H1 (cell line): ENCODE measurements around the gene NR3C2. TPM values are rescaled to one million over a fixed set of nuclear protein-coding genes. Genes with fewer than 3 reads are reported as not detected.

Source experiments
- CTCF ChIA-PET: fragments of 300-600 bp; sonication (Branson Sonifier 250); formaldehyde crosslinking; loops from one replicate; lab custom pipeline; 2021; ENCODE audit not compliant: partially characterized antibody; lab: Charles Lee
- POLR2A ChIA-PET: fragments of 300-600 bp; sonication (Branson Sonifier 250); formaldehyde crosslinking; loops from one replicate; lab custom pipeline; 2021; ENCODE audit warnings: inconsistent platforms; ENCODE audit not compliant: partially characterized antibody; lab: Charles Lee
- DNase-seq, 2 experiments: peaks; one replicate each; pipeline versions ENCODE4 v3.0.0 to v3.0.0-alpha.2; 2010 to 2022; ENCODE audit warnings: low spot score in 2 of 2, low read depth in 1 of 2, mixed read lengths in 1 of 2
- FAIRE-seq: peaks from 2 replicates; lab custom pipeline; 2011; peaks lifted over from hg19 to GRCh38; lab: Jason Lieb, UNC
- H2AFZ ChIP-seq: 2 replicates; pipeline ENCODE4 v1.8.1; 2012; ENCODE audit warnings: low read length, inconsistent platforms
- H2AK5ac ChIP-seq: 2 replicates; pipeline ENCODE4 v1.6.1; 2013; ENCODE audit warnings: low read depth, low read length
- H2BK120ac ChIP-seq: replicated peaks from 2 replicates; pipeline ENCODE3; 2013; ENCODE audit warnings: low read depth, low read length, inconsistent platforms
- H2BK12ac ChIP-seq: 2 replicates; pipeline ENCODE4 v1.6.1; 2013; ENCODE audit warnings: low read depth, low read length
- H2BK15ac ChIP-seq: 2 replicates; pipeline ENCODE4 v1.6.1; 2013; ENCODE audit warnings: low read length
- H2BK20ac ChIP-seq: 2 replicates; pipeline ENCODE4 v1.6.1; 2013; ENCODE audit warnings: low read length
- H2BK5ac ChIP-seq: 2 replicates; pipeline ENCODE4 v1.6.1; 2013; ENCODE audit warnings: low read depth, low read length
- H3K14ac ChIP-seq: 2 replicates; pipeline ENCODE4 v1.6.1; 2013; ENCODE audit warnings: inconsistent platforms; ENCODE audit not compliant: insufficient read length
- H3K18ac ChIP-seq: 2 replicates; pipeline ENCODE4 v1.6.1; 2013; ENCODE audit warnings: low read length; ENCODE audit errors: extremely low read depth
- H3K23ac ChIP-seq: 2 replicates; pipeline ENCODE4 v1.6.1; 2013; ENCODE audit warnings: inconsistent platforms; ENCODE audit not compliant: insufficient read length
- H3K23me2 ChIP-seq: 2 replicates; pipeline ENCODE4 v1.6.1; 2013; ENCODE audit warnings: low read depth, low read length
- H3K27ac ChIP-seq: 2 replicates; pipeline ENCODE4 v1.6.1; 2011; ENCODE audit warnings: low read depth, low read length, inconsistent platforms
- H3K27me3 ChIP-seq, 4 experiments: replicated peaks in 1 of 4; 1 replicate in 1 of 4; 2 replicates in 3 of 4; pipeline versions ENCODE4 v1.6.1 to v1.8.1; 2011 to 2013; ENCODE audit warnings: low read length in 3 of 4, mild to moderate bottlenecking in 3 of 4, inconsistent platforms in 2 of 4, mixed read lengths in 2 of 4, moderate library complexity in 1 of 4; ENCODE audit not compliant: control insufficient read depth in 3 of 4, insufficient read depth in 3 of 4; ENCODE audit errors: extremely low read depth in 1 of 4
- H3K36me3 ChIP-seq, 4 experiments: 2 replicates each; pipeline versions ENCODE4 v1.6.1 to v1.8.1; 2011 to 2013; ENCODE audit warnings: mild to moderate bottlenecking in 4 of 4, low read length in 3 of 4, moderate library complexity in 2 of 4, control low read depth in 1 of 4, inconsistent platforms in 1 of 4; ENCODE audit not compliant: insufficient read depth in 4 of 4, control insufficient read depth in 2 of 4
- H3K4ac ChIP-seq: replicated peaks from 2 replicates; pipeline ENCODE3; 2013; ENCODE audit warnings: low read length, low read depth, mixed read lengths, inconsistent platforms; ENCODE audit not compliant: insufficient read length
- H3K4me1 ChIP-seq, 4 experiments: replicated peaks in 1 of 4; 1 replicate in 1 of 4; 2 replicates in 3 of 4; pipeline versions ENCODE4 v1.6.1 to v1.8.1; 2011 to 2013; ENCODE audit warnings: low read length in 3 of 4, inconsistent platforms in 2 of 4, mixed read lengths in 1 of 4; ENCODE audit not compliant: insufficient read depth in 4 of 4, control insufficient read depth in 3 of 4
- H3K4me2 ChIP-seq, 2 experiments: 2 replicates each; pipeline versions ENCODE4 v1.6.1 to v1.8.1; 2011 to 2013; ENCODE audit warnings: low read depth in 2 of 2, low read length in 2 of 2, control low read depth in 1 of 2, inconsistent platforms in 1 of 2, mild to moderate bottlenecking in 1 of 2; ENCODE audit not compliant: insufficient read depth in 1 of 2
- H3K4me3 ChIP-seq, 4 experiments: fragments of 200-600, 300-600 bp in 1 of 4; sonication (generic), shearing (Covaris generic), sonication (Bioruptor Twin) in 1 of 4; 2 replicates each; pipeline versions ENCODE4 v1.5.1 to v1.8.1; 2011 to 2016; ENCODE audit warnings: low read length in 4 of 4, low read depth in 3 of 4, control low read depth in 2 of 4, inconsistent platforms in 2 of 4, mild to moderate bottlenecking in 2 of 4, mixed read lengths in 1 of 4, moderate library complexity in 1 of 4; ENCODE audit not compliant: insufficient read depth in 2 of 4; ENCODE audit errors: extremely low read depth in 1 of 4
- H3K56ac ChIP-seq: replicated peaks from 2 replicates; pipeline ENCODE3; 2013; ENCODE audit warnings: low read depth, mild to moderate bottlenecking, mixed read lengths, low read length, inconsistent platforms; ENCODE audit not compliant: insufficient read length
- H3K79me1 ChIP-seq: 2 replicates; pipeline ENCODE4 v1.6.1; 2013; ENCODE audit warnings: low read depth, low read length, control low read depth
- H3K79me2 ChIP-seq, 2 experiments: 2 replicates each; pipeline versions ENCODE4 v1.6.1 to v1.8.1; 2012 to 2013; ENCODE audit warnings: low read length in 2 of 2, mild to moderate bottlenecking in 2 of 2, inconsistent platforms in 1 of 2; ENCODE audit not compliant: insufficient read depth in 2 of 2, control insufficient read depth in 1 of 2
- H3K9ac ChIP-seq, 4 experiments: replicated peaks in 1 of 4; 1 replicate in 1 of 4; 2 replicates in 3 of 4; pipeline versions ENCODE4 v1.6.1 to v1.8.1; 2011 to 2013; ENCODE audit warnings: low read depth in 3 of 4, low read length in 3 of 4, control low read depth in 2 of 4, mild to moderate bottlenecking in 2 of 4, moderate library complexity in 2 of 4, inconsistent platforms in 1 of 4; ENCODE audit errors: extremely low read depth in 1 of 4
- H3K9me3 ChIP-seq, 2 experiments: 2 replicates each; pipeline versions ENCODE4 v1.6.1 to v1.8.1; 2012 to 2013; ENCODE audit warnings: mild to moderate bottlenecking in 2 of 2, moderate library complexity in 2 of 2, control low read depth in 1 of 2, inconsistent platforms in 1 of 2, low read depth in 1 of 2, low read length in 1 of 2, mixed read lengths in 1 of 2; ENCODE audit not compliant: insufficient read depth in 2 of 2
- H4K20me1 ChIP-seq, 2 experiments: replicated peaks in 1 of 2; 2 replicates each; pipeline versions ENCODE3 to v1.8.1; 2011 to 2013; ENCODE audit warnings: inconsistent platforms in 2 of 2, low read length in 2 of 2, mild to moderate bottlenecking in 1 of 2; ENCODE audit not compliant: insufficient read depth in 2 of 2, control insufficient read depth in 1 of 2
- H4K5ac ChIP-seq: 2 replicates; pipeline ENCODE4 v1.6.1; 2013; ENCODE audit warnings: low read length, low read depth, mixed read lengths, inconsistent platforms; ENCODE audit not compliant: insufficient read length
- H4K8ac ChIP-seq: 2 replicates; pipeline ENCODE4 v1.8.0; 2013; ENCODE audit warnings: mild to moderate bottlenecking, moderate library complexity, low read length, inconsistent platforms; ENCODE audit not compliant: insufficient read depth; ENCODE audit errors: extremely low read depth
- H4K91ac ChIP-seq: replicated peaks from 2 replicates; pipeline ENCODE3; 2013; ENCODE audit warnings: low read length, mixed read lengths, inconsistent platforms; ENCODE audit not compliant: insufficient read length
- TEAD4 ChIP-seq: IDR thresholded peaks from 2 replicates; pipeline ENCODE4 v1.6.1; 2012; ENCODE audit warnings: low read depth, low read length, inconsistent platforms, mixed read lengths
- WGBS, 2 experiments: shearing (Covaris generic) in 1 of 2; methylation state at CpG; one replicate each; pipeline versions ENCODE4 v1.1.6 to v1.1.7; 2013 to 2015; ENCODE audit warnings: low lambda C conversion rate in 2 of 2, mixed read lengths in 2 of 2, inconsistent platforms in 1 of 2, low coverage in 1 of 2, missing lambda C conversion rate in 1 of 2; ENCODE audit not compliant: insufficient replicate concordance in 2 of 2, insufficient coverage in 1 of 2, insufficient read length in 1 of 2; ENCODE audit errors: extremely low coverage in 1 of 2, missing lambda C conversion rate in 1 of 2; 5-methylcytosine and 5-hydroxymethylcytosine counted together
- polyA plus RNA-seq, 7 experiments: library from polyadenylated mRNA; depleted of rRNA in 3 of 7; stranded (reverse) in 5 of 7; unstranded in 2 of 7; fragments of >200 nt in 5 of 7; fragments of 200-250 nt in 2 of 7; gene quantifications; 1 replicate in 5 of 7; 2 replicates in 1 of 7; 4 replicates in 1 of 7; pipeline versions ENCODE4 v1.2.1 to v1.2.3, GENCODE V29; 2011 to 2013; ENCODE audit warnings: missing spikeins in 2 of 7, mixed read lengths in 2 of 7
- total RNA-seq: library from RNA; stranded (reverse); fragmentation: NEBNext Ultra II Directional; extraction: Animal tissue kit (Norgen Biotek cat#: 25700); gene quantifications from 2 replicates; pipeline ENCODE4 v1.2.1, GENCODE V29; 2021
- TF ChIP-seq, protein P1 (sequence below): IDR thresholded peaks from 2 replicates; pipeline ENCODE4 v1.6.1; 2012; ENCODE audit warnings: inconsistent platforms
- TF ChIP-seq, protein P2 (sequence below): IDR thresholded peaks from 2 replicates; pipeline ENCODE4 v1.6.1; 2011; ENCODE audit warnings: low read length, improper control_type of control experiment

NR3C2 gene
- total and polyA plus RNA-seq, 2 of the 8 experiments (the other 6 are each of a cell fraction or from before 2014, with no cell fraction given): 0.80 to 3.9 TPM

DNA sequence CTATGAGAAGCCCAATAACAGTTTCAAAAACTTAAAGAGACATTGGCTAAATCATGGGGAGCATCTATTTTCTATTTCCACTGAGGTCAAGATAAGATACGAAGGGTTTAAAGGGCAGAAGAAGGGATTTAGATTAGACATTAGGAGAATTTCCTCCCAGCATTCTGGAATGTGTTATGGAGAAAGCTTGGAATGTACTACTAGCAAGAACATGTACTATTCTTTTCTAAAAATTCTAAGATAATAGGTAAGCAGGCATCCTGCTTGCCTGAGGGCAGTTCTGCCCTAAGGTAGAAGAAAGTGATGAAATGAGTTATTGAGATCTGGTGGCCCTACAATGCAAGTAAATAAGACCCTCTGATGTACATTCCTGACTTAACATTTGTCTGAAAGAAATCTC, 279.2 kb downstream of the NR3C2 start:
- Histone ChIP-seq H3K18ac (no peak overlapping the region), H3K36me3 (no peaks in the 10 kb centered on the region), H3K27me3 (no peaks in the 10 kb centered on the region), H3K79me2 (no peaks in the 10 kb centered on the region), H2BK15ac (no peak overlapping the region), H3K4me3 (no peak overlapping the region), H3K56ac (no peak overlapping the region), H3K14ac (no peak overlapping the region), H3K23me2 (no peaks in the 10 kb centered on the region), H3K4me2 (no peak overlapping the region), H2AK5ac (no peak overlapping the region), H3K23ac (no peak overlapping the region), H2AFZ (no peak overlapping the region), H4K91ac (no peak overlapping the region), H3K9ac (no peak overlapping the region), H2BK5ac (no peak overlapping the region), H4K8ac (no peak overlapping the region), H3K27ac (no peak overlapping the region), H3K79me1 (no peaks in the 10 kb centered on the region), H2BK120ac (no peak overlapping the region), H3K4me1 (no peaks in the 10 kb centered on the region), H2BK20ac (no peak overlapping the region), H4K5ac (no peak overlapping the region), H4K20me1 (no peaks in the 10 kb centered on the region), H3K4ac (no peak overlapping the region), H3K9me3 (no peaks in the 10 kb centered on the region), H2BK12ac (no peak overlapping the region)
- DNase-seq: no peak
- POLR2A ChIA-PET: no interaction called here
- CTCF ChIA-PET: no interaction called here
- no peak for FAIRE-seq
- 76% methylated on average over 1 of the region's 1 CpG; no CpG with 5 or more reads in 1 of the 2 experiments for WGBS, 2 experiments
- TF ChIP-seq TEAD4: no peak
- TF ChIP-seq, protein P1, sequence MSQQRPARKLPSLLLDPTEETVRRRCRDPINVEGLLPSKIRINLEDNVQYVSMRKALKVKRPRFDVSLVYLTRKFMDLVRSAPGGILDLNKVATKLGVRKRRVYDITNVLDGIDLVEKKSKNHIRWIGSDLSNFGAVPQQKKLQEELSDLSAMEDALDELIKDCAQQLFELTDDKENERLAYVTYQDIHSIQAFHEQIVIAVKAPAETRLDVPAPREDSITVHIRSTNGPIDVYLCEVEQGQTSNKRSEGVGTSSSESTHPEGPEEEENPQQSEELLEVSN: no peak
- TF ChIP-seq, protein P2, sequence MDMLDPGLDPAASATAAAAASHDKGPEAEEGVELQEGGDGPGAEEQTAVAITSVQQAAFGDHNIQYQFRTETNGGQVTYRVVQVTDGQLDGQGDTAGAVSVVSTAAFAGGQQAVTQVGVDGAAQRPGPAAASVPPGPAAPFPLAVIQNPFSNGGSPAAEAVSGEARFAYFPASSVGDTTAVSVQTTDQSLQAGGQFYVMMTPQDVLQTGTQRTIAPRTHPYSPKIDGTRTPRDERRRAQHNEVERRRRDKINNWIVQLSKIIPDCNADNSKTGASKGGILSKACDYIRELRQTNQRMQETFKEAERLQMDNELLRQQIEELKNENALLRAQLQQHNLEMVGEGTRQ: no peak
